Measurements from ENCODE around the gene GALNT10. TPM values are rescaled to one million over a fixed set of nuclear protein-coding genes. Genes with fewer than 3 reads are reported as not detected.

Gene GALNT10
- total RNA-seq, 1 experiment from 2014 or later: 22.9 TPM

DNA sequence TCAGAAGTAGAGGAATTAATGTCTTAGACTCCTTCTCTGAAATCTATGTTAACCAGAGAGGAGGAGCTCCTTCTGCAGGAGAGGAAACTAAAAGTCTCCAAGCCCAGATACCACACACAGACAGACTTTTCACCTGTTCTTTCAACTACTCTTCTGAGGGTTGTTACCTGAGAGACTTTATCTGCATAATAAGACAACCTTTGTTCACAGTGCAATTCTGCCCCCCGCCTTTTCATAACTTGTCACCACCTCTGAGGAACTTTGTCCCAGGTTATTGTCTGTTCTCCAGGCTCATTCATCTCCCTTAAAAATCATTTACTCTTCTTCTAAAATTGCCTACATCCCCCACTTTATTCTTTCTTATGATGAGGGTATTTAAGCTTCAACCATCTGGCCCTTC is 9.4 kb upstream of the GALNT10 start (continued):
- TF ChIP-seq, protein P1, sequence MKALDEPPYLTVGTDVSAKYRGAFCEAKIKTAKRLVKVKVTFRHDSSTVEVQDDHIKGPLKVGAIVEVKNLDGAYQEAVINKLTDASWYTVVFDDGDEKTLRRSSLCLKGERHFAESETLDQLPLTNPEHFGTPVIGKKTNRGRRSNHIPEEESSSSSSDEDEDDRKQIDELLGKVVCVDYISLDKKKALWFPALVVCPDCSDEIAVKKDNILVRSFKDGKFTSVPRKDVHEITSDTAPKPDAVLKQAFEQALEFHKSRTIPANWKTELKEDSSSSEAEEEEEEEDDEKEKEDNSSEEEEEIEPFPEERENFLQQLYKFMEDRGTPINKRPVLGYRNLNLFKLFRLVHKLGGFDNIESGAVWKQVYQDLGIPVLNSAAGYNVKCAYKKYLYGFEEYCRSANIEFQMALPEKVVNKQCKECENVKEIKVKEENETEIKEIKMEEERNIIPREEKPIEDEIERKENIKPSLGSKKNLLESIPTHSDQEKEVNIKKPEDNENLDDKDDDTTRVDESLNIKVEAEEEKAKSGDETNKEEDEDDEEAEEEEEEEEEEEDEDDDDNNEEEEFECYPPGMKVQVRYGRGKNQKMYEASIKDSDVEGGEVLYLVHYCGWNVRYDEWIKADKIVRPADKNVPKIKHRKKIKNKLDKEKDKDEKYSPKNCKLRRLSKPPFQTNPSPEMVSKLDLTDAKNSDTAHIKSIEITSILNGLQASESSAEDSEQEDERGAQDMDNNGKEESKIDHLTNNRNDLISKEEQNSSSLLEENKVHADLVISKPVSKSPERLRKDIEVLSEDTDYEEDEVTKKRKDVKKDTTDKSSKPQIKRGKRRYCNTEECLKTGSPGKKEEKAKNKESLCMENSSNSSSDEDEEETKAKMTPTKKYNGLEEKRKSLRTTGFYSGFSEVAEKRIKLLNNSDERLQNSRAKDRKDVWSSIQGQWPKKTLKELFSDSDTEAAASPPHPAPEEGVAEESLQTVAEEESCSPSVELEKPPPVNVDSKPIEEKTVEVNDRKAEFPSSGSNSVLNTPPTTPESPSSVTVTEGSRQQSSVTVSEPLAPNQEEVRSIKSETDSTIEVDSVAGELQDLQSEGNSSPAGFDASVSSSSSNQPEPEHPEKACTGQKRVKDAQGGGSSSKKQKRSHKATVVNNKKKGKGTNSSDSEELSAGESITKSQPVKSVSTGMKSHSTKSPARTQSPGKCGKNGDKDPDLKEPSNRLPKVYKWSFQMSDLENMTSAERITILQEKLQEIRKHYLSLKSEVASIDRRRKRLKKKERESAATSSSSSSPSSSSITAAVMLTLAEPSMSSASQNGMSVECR (CRISPR knock-in tag; IDR thresholded peaks at IDR 0.05; ENCODE audit: borderline replicate concordance): no peak
- no peak for TF ChIP-seq ELF4 (CRISPR knock-in tag; IDR thresholded peaks at IDR 0.05; ENCODE audit: low read depth)

DNA sequence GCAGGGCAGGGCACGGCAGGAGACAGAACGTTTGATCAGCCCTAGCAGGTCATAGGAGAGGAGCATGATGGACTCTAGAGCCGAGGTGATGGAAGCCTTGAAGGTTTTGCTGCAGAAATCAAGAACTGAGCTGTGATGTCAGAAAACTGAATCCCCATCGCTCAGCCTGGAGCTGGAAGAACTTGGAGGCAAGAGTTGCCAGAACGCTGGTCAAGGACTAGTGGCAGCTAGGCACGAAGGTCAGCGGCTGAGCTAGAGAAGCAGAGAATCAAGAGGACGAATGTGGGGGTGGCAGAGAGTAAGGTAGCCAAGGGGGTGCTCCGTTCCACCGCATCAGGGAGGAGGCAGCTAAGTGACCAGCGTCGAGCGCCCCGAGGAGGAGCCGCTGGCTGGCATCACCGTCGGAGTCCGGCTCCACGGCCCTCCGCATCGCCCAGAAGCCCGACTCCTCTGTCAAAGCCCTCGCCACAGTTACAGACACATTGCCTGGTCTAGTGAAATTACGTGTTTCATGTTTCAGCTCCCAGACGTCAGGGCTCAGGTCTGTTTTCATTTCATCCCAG is 1.2 kb upstream of the GALNT10 start:
- DNase-seq (ENCODE audit: low spot score) (no peak), ATAC-seq (peak; percentile 5)
- peak overlapping the region; percentile 73 for H3K4me3 Mint-ChIP-seq
- H3K27ac Mint-ChIP-seq: no peak overlapping the region
- H3K9me3 Mint-ChIP-seq: no peaks in the 10 kb centered on the region
- no peaks in the 10 kb centered on the region for H3K36me3 Mint-ChIP-seq
- ChIA-PET CTCF (interaction anchor here (0.7 to 3.5 kb wide), 28 partner anchors 8 to 233 kb away, joined by 3 to 57 read pairs (median 4); partner anchors contain the start of genes FAM114A2 and MFAP3), POLR2A (interaction anchor here (0.8 kb wide), 1 partner anchor 13 kb away, joined by 3 read pairs; no protein-coding TSS in a partner anchor)
- peaks cover 43% of the 10 kb centered on the region for H3K4me1 Mint-ChIP-seq
- peaks cover 52% of the 10 kb centered on the region for H3K27me3 Mint-ChIP-seq (ENCODE audit: low read depth)
- TF ChIP-seq, protein P2, sequence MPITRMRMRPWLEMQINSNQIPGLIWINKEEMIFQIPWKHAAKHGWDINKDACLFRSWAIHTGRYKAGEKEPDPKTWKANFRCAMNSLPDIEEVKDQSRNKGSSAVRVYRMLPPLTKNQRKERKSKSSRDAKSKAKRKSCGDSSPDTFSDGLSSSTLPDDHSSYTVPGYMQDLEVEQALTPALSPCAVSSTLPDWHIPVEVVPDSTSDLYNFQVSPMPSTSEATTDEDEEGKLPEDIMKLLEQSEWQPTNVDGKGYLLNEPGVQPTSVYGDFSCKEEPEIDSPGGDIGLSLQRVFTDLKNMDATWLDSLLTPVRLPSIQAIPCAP (CRISPR knock-in tag; IDR thresholded peaks at IDR 0.05): no peak
- TF ChIP-seq CREM (CRISPR knock-in tag; IDR thresholded peaks at IDR 0.05) (no peak), JAZF1 (CRISPR knock-in tag; IDR thresholded peaks at IDR 0.05) (no peak), JUN (CRISPR knock-in tag; IDR thresholded peaks at IDR 0.05) (no peak), ERG (CRISPR knock-in tag; IDR thresholded peaks at IDR 0.05) (no peak), OVOL2 (CRISPR knock-in tag; IDR thresholded peaks at IDR 0.05; ENCODE audit: borderline replicate concordance) (no peak), E2F1 (CRISPR knock-in tag; IDR thresholded peaks at IDR 0.05) (no peak)
- TF ChIP-seq, protein P3, sequence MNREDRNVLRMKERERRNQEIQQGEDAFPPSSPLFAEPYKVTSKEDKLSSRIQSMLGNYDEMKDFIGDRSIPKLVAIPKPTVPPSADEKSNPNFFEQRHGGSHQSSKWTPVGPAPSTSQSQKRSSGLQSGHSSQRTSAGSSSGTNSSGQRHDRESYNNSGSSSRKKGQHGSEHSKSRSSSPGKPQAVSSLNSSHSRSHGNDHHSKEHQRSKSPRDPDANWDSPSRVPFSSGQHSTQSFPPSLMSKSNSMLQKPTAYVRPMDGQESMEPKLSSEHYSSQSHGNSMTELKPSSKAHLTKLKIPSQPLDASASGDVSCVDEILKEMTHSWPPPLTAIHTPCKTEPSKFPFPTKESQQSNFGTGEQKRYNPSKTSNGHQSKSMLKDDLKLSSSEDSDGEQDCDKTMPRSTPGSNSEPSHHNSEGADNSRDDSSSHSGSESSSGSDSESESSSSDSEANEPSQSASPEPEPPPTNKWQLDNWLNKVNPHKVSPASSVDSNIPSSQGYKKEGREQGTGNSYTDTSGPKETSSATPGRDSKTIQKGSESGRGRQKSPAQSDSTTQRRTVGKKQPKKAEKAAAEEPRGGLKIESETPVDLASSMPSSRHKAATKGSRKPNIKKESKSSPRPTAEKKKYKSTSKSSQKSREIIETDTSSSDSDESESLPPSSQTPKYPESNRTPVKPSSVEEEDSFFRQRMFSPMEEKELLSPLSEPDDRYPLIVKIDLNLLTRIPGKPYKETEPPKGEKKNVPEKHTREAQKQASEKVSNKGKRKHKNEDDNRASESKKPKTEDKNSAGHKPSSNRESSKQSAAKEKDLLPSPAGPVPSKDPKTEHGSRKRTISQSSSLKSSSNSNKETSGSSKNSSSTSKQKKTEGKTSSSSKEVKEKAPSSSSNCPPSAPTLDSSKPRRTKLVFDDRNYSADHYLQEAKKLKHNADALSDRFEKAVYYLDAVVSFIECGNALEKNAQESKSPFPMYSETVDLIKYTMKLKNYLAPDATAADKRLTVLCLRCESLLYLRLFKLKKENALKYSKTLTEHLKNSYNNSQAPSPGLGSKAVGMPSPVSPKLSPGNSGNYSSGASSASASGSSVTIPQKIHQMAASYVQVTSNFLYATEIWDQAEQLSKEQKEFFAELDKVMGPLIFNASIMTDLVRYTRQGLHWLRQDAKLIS (CRISPR knock-in tag; IDR thresholded peaks at IDR 0.05; ENCODE audit: borderline replicate concordance): no peak
- TF ChIP-seq, protein P4, sequence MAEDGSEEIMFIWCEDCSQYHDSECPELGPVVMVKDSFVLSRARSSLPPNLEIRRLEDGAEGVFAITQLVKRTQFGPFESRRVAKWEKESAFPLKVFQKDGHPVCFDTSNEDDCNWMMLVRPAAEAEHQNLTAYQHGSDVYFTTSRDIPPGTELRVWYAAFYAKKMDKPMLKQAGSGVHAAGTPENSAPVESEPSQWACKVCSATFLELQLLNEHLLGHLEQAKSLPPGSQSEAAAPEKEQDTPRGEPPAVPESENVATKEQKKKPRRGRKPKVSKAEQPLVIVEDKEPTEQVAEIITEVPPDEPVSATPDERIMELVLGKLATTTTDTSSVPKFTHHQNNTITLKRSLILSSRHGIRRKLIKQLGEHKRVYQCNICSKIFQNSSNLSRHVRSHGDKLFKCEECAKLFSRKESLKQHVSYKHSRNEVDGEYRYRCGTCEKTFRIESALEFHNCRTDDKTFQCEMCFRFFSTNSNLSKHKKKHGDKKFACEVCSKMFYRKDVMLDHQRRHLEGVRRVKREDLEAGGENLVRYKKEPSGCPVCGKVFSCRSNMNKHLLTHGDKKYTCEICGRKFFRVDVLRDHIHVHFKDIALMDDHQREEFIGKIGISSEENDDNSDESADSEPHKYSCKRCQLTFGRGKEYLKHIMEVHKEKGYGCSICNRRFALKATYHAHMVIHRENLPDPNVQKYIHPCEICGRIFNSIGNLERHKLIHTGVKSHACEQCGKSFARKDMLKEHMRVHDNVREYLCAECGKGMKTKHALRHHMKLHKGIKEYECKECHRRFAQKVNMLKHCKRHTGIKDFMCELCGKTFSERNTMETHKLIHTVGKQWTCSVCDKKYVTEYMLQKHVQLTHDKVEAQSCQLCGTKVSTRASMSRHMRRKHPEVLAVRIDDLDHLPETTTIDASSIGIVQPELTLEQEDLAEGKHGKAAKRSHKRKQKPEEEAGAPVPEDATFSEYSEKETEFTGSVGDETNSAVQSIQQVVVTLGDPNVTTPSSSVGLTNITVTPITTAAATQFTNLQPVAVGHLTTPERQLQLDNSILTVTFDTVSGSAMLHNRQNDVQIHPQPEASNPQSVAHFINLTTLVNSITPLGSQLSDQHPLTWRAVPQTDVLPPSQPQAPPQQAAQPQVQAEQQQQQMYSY (CRISPR knock-in tag; IDR thresholded peaks at IDR 0.05): no peak

Measured in WTC11 (cell line).